Measurements from ENCODE around the gene ATCAY.

DNA sequence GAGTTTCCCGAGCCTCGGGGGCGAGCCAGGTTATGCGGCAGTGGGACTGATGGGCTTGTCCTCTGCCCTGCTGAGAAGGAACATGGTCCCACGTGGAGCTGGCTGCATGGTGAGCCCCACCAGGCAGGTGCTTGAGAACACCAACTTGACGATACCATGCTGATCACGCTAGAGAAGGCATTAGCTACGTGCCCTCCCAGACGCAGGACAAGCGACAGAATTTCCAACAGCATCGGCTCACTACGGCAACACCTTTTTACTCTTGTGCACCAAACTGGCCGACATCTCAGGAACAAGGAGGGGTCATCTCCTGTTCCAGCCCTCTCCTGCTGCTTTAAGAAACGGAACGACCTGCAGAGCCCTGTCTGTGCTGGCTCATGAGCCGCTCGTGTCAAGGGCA lies 20.0 kb upstream of the ATCAY start:
- TF ChIP-seq GATA2 (IDR thresholded peaks at IDR 0.05; ENCODE audit: low read depth, low read length) (no peak), GATA3 (IDR thresholded peaks at IDR 0.05; ENCODE audit: low read depth, low read length) (no peak)
